ENCODE data around the gene UBE2D4.

The UBE2D4 gene

GRCh38 chr7:43905956-43906330 lies 20.3 kb upstream of the UBE2D4 start:
- peak; percentile 26 for DNase-seq
- in situ Hi-C loops (cut with MboI; ENCODE audit: low pct_unique_long_range_greater_than_20kb, low sequenced_read_pairs), result no loop called here

GRCh38 chr7:43906331-43907010 lies 19.8 kb upstream of the UBE2D4 start, which contains the start of gene URGCP:
URGCP (minus strand) TSS chr7:43906596; CDS start chr7:43906575, 21 bp downstream.
- in situ Hi-C loops (cut with MboI; ENCODE audit: low pct_unique_long_range_greater_than_20kb, low sequenced_read_pairs), result no loop called here
- peak; percentile 21 for DNase-seq

DNA sequence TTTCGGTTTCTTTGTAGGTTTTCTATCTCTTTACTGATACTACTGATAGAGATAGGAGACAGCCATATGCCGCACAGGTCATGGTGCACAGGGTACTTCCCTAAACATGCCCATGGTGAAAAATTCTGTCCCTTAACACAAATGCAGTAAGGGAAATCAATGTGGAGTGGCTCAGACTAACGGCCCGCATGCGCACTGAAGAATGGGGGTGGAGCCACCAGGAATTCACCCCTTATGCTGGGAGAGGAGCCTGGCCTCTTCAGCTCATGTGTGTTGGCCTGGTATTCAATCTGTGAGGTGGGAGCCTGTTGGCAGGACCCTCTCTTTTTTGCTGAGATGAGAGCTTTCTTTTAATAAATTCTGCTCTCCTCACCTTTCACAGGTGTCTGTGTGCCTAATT lies 11.4 kb upstream of the UBE2D4 start:
- DNase-seq, result no peak
- in situ Hi-C loops (cut with MboI; ENCODE audit: low pct_unique_long_range_greater_than_20kb, low sequenced_read_pairs), result no loop called here

DNA sequence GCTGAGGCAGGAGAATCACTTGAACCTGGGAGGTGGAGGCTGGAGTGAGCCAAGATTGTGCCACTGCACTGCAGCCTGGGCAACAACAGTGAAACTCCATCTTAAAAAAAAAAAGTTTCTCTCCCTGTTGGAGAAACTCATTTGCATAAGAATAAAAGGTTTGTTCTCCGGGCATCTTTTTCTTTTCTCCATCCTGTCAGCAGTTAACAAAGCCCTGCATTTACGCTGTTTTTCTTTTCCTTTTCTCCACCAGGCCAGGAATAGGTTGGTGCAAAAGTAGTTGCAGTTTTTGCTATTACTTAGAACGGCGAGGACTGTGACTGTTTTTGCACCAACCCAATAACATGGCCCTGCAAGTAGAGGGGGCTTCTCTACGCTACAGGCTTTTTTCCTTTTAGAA lies 10.3 kb upstream of the UBE2D4 start:
- DNase-seq, result no peak
- in situ Hi-C loops (cut with MboI; ENCODE audit: low pct_unique_long_range_greater_than_20kb, low sequenced_read_pairs), result no loop called here

DNA sequence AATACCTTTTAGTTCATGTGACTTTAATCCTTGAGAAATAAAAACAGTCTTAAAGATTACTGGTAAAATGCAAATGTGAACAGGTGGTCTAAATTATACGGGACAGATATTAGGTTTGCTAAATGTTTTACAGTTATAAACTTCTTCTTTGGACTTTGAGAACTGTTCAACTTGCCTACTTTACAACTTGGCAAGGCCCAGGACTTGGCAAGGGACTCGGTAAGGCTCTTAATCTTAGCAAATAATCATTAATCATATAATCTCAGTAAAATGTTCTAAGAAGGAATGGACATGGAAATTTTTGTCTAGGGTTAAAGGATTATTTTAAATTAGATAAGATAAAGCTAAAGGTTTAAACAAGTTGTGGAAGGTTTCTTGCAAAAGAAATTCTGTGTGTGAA lies 4.8 kb upstream of the UBE2D4 start:
- in situ Hi-C loops (cut with MboI; ENCODE audit: low pct_unique_long_range_greater_than_20kb, low sequenced_read_pairs), result no loop called here
- DNase-seq, result no peak

GRCh38 chr7:43922726-43923125 lies 3.5 kb upstream of the UBE2D4 start:
- in situ Hi-C loops (cut with MboI; ENCODE audit: low pct_unique_long_range_greater_than_20kb, low sequenced_read_pairs), result no loop called here
- no peak for DNase-seq

DNA sequence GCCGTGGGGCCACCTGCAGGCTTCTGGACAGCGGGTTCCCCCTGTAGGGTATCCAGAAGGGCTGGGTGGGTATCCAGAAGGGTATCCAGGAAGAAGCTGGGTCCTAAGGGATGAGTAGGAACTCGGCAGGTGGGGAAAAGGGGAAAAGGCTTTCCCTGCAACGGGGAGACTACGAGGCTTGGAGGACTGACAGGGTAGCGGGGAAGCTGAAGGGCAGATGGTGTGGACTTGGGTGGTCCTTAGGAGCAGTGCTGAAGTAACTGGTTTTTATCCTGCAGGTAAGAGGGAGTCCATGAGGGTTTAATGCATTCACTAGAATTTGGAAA lies 525 bp downstream of the UBE2D4 start:
- in situ Hi-C loops (cut with MboI; ENCODE audit: low pct_unique_long_range_greater_than_20kb, low sequenced_read_pairs), result no loop called here
- DNase-seq, result no peak

DNA sequence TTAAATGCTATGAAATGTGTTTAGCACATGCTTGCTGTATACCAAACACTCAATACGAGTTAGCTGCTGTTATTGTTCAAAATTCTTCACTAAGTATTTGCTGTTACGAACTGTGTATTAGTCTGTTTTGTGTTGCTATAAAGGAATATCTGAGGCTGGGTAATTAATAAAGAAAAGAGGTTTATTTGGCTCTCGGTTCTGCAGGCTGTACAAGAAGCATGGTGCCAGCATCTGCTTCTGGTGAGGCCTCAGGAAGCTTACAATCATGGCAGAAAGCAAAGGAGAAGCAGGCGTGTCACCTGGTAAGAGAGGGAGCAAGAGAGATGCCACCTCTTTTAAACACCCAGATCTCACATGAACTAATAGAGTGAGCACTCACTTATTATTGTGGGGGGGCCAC lies 1.6 kb downstream of the UBE2D4 start:
- in situ Hi-C loops (cut with MboI; ENCODE audit: low pct_unique_long_range_greater_than_20kb, low sequenced_read_pairs), result no loop called here

DNA sequence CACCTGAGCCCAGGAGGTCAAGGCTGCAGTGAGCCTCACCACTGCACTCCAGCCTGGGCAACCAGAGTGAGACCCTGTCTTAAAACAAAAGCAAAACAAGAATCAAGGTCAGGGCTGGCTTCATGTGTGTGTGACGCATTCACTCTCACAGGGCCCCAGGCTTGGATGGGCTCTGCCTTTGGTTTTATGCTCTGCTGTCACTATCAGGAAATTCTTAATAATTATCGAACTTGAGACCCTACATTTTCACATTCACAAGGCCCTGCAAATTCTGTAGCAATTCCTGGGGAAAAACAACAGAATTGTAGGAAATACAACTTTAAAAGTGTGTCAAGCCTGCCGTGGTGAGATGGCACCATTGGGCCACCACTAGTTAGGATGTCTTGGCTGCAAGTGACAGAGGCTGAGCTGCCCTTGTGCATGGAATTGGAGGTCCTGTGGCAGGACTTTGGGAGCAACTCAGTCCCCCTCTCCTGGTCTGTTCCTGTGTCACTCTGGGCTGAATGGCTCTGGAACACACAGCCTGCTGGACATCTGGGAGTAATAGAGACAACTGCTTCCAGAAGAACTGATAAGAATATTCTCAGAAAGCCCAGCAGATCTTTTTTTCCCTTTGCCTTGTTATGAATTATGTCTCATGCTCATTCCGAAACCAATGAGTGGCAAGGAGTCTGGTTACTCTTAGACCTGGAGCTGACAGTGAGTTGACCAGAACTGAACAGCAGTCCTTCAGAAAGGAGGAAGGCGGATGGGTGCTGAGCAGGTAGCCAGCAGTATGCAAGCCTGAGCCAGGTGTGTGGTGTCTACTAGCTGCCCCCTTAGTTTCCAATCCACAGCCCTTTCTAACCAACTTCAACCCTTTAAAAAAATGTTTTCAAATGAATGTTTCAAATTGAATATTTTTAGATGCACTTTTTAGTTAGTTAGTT lies 3.6 kb downstream of the UBE2D4 start:
- in situ Hi-C loops (cut with MboI; ENCODE audit: low pct_unique_long_range_greater_than_20kb, low sequenced_read_pairs), result no loop called here
- DNase-seq, result no peak

More for the DNA sequence above, 1.6 kb downstream of the UBE2D4 start:
- no peak for DNase-seq

DNA sequence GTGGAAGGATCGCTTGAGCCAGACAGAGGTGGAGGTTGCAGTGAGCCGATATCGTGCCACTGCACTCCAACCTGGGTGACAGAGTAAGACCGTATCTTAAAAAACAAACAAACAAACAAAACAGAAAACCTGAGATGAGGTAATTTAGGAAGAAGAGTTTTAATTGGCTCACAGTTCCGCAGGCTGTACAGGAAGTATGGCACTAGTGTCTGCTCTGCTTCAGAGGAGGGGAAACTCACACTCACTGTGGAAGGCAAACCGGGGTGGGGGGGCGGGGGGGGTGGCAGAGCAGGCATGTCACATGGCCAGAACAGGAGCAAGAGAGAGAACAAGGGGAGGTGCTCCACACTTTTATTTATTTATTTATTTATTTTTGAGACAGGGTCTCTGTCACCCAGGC lies 5.1 kb downstream of the UBE2D4 start:
- DNase-seq, result no peak
- in situ Hi-C loops (cut with MboI; ENCODE audit: low pct_unique_long_range_greater_than_20kb, low sequenced_read_pairs), result no loop called here

- DNase-seq, result no peak
- in situ Hi-C loops (cut with MboI; ENCODE audit: low pct_unique_long_range_greater_than_20kb, low sequenced_read_pairs), result no loop called here
Measured at GRCh38 chr7:43933902-43934560, 7.8 kb downstream of the UBE2D4 start.

DNA sequence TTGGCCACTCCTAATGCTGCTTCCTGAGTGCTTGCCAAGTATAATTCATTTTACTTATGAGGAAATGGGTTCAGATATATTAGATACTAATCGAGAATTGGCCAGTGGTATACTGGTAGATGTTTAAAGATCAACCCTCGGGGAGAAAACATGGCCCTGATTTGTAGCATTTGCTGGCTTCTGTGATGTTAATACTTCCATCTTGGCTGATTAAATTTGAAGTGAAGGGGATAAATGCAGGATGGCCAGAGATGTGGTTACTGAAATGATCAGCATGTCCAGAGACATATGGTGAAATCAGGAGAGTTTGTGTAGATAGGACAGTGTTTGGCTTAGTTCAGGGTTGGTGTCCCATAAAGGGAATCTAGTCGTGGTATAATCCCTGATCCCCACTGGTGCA lies 11.2 kb downstream of the UBE2D4 start:
- no peak for DNase-seq
- in situ Hi-C loops (cut with MboI; ENCODE audit: low pct_unique_long_range_greater_than_20kb, low sequenced_read_pairs), result no loop called here

- in situ Hi-C loops (cut with MboI; ENCODE audit: low pct_unique_long_range_greater_than_20kb, low sequenced_read_pairs), result no loop called here
- no peak for DNase-seq
Measured at GRCh38 chr7:43938892-43939482, 12.8 kb downstream of the UBE2D4 start.

DNA sequence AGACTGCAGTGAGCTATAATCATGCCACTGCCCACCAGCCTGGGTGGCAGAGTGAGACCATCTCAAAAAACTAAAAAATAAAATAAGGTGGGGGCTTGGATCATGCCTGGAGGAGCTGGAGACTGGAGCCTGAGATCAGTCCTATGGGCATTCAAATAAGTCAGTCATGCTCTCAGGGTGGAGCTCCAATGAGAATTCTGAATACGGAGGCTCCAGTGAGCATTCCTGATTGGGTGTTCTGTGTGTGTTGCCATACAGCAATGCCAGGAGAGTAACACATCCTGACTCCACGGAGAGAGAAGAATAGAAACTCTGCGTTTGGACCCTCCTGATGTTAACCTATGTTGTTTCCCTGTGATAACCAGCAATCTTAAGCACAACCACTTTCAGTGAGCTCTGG lies 16.0 kb downstream of the UBE2D4 start:
- no peak for DNase-seq
- in situ Hi-C loops (cut with MboI; ENCODE audit: low pct_unique_long_range_greater_than_20kb, low sequenced_read_pairs), result no loop called here

DNA sequence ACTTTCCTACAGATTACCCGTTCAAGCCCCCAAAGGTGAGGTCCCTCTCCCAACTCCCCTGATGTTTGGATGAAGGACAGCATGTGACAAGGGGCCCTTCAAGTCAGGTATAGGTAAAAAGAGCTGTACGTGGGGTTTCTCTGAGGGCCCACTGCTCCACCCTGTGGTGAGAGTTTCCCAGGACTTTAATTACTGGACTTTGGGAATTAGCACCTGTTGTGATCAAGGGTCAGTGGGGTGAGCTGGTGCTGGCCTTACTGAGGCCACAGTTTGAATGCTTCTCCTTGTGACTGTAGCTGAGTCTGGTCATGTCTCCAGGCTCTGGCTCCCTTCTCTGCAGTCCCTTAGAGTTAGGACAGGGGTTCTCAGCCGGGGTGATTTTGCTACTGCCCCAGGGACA lies 16.8 kb downstream of the UBE2D4 start:
- DNase-seq, result no peak

DNA sequence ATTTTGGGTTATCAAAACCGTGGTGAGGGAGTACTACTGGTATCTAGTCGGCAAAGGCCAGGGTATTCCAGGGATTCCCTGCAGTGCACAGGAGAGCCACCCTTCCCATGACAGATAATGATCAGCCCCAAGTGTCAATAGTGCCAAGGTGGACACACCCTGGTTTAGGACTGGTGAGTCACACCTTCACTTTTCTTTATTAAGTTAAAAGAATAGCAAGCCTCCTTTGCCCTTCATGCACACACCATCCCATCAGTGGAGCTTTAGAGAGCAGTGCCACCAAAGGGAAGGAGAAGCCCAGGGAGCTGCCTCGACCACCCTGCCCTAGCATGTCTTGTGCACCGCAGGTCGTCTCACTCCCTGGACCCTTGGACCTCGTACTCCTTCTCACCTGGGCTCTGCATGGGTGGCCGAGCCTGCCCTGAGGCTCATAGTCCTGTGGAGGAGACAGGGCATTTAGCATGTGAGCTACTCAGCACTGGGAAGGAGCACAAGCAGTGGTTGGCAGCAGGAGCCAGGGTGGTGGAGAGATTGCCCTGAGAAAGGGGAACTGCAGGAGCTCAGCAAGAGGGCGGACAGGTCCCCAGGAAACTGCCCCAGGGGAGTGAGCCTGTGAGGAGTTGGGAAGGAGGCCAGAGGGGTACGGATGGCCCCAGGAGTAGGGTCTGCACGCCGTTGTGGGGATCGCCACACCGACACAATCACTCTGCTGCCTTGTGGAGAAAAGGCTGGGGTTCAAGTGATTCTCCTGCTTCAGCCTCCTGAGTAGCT lies 17.4 kb downstream of the UBE2D4 start:
- in situ Hi-C loops (cut with MboI; ENCODE audit: low pct_unique_long_range_greater_than_20kb, low sequenced_read_pairs), result no loop called here
- no peak for DNase-seq

More for the DNA sequence above, 16.8 kb downstream of the UBE2D4 start:
- in situ Hi-C loops (cut with MboI; ENCODE audit: low pct_unique_long_range_greater_than_20kb, low sequenced_read_pairs), result no loop called here

DNA sequence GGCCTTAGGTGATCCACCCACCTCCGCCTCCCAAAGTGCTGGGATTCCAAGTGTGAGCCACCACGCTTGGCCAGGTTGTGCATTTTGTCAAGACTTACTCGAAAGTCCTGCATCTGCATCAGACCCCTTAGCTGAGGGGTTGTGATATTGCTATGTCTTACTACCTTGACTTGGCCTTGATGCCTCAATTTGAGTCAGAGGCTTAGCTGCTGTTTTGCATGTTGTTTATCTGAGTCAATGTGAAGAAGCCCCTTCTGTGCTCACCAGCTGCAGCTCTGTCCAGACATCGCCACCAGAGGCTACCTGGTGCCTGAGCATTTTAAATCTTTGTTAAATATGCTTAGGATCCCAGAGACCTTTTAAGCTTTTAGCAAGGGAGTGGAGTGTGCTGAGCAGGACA lies 18.1 kb downstream of the UBE2D4 start:
- in situ Hi-C loops (cut with MboI; ENCODE audit: low pct_unique_long_range_greater_than_20kb, low sequenced_read_pairs), result no loop called here
- no peak for DNase-seq

GRCh38 chr7:43952028-43952427 lies 25.8 kb downstream of the UBE2D4 start:
- in situ Hi-C loops (cut with MboI; ENCODE audit: low pct_unique_long_range_greater_than_20kb, low sequenced_read_pairs), result no loop called here
- DNase-seq, result no peak

- no peak for DNase-seq
Measured at GRCh38 chr7:43953071-43953470, 26.8 kb downstream of the UBE2D4 start.

More at GRCh38 chr7:43953071-43953470, 26.8 kb downstream of the UBE2D4 start:
- in situ Hi-C loops (cut with MboI; ENCODE audit: low pct_unique_long_range_greater_than_20kb, low sequenced_read_pairs), result no loop called here
